Trophoblast cell (in vitro differentiated cells and primary cell): Measurements from ENCODE around the gene AFTPH.

ENCODE experiments used
- DNase-seq, 2 donors: peaks; one replicate each; pipeline ENCODE4 v3.0.0-alpha.2; 2016
- H2AFZ ChIP-seq: 2 replicates; pipeline ENCODE4 v1.6.1; 2013; ENCODE audit warnings: low read length, moderate library complexity, mild to moderate bottlenecking; ENCODE audit not compliant: insufficient read depth, poor library complexity
- H2AK5ac ChIP-seq: 2 replicates; pipeline ENCODE4 v1.6.1; 2013; ENCODE audit warnings: mild to moderate bottlenecking, low read length
- H2BK120ac ChIP-seq: 2 replicates; pipeline ENCODE4 v1.6.1; 2013; ENCODE audit warnings: low read length, mild to moderate bottlenecking, moderate library complexity; ENCODE audit not compliant: insufficient read depth, poor library complexity
- H2BK12ac ChIP-seq: 2 replicates; pipeline ENCODE4 v1.6.1; 2013; ENCODE audit warnings: mild to moderate bottlenecking, low read length, moderate library complexity
- H2BK5ac ChIP-seq: 2 replicates; pipeline ENCODE4 v1.6.1; 2013; ENCODE audit warnings: low read length, low read depth, moderate library complexity, mild to moderate bottlenecking; ENCODE audit not compliant: poor library complexity
- H3K14ac ChIP-seq: 2 replicates; pipeline ENCODE4 v1.6.1; 2013; ENCODE audit warnings: mild to moderate bottlenecking, low read length
- H3K18ac ChIP-seq: 2 replicates; pipeline ENCODE4 v1.6.1; 2013; ENCODE audit warnings: mild to moderate bottlenecking, low read length
- H3K23ac ChIP-seq: 2 replicates; pipeline ENCODE4 v1.6.1; 2013; ENCODE audit warnings: low read length
- H3K27ac ChIP-seq: 2 replicates; pipeline ENCODE4 v1.5.1; 2013; ENCODE audit warnings: low read depth, mild to moderate bottlenecking, inconsistent platforms, low read length, moderate library complexity
- H3K27me3 ChIP-seq: 2 replicates; pipeline ENCODE4 v1.6.1; 2013; ENCODE audit warnings: inconsistent platforms, mild to moderate bottlenecking, low read length, moderate library complexity; ENCODE audit not compliant: insufficient read depth
- H3K36me3 ChIP-seq, 2 experiments: 1 replicate in 1 of 2; 2 replicates in 1 of 2; pipeline ENCODE4 v1.6.1; 2013; ENCODE audit warnings: low read length in 2 of 2, mild to moderate bottlenecking in 2 of 2, moderate library complexity in 1 of 2; ENCODE audit not compliant: insufficient read depth in 2 of 2, control insufficient read depth in 1 of 2
- H3K4ac ChIP-seq: 2 replicates; pipeline ENCODE4 v1.6.1; 2013; ENCODE audit warnings: low read depth, mild to moderate bottlenecking, low read length, moderate library complexity
- H3K4me1 ChIP-seq, 2 experiments: 1 replicate in 1 of 2; 2 replicates in 1 of 2; pipeline ENCODE4 v1.6.1; 2013; ENCODE audit warnings: low read length in 2 of 2, mild to moderate bottlenecking in 2 of 2, moderate library complexity in 1 of 2; ENCODE audit not compliant: insufficient read depth in 2 of 2, control insufficient read depth in 1 of 2
- H3K4me2 ChIP-seq: 2 replicates; pipeline ENCODE4 v1.6.1; 2013; ENCODE audit warnings: inconsistent platforms, mild to moderate bottlenecking, low read length, moderate library complexity
- H3K4me3 ChIP-seq: 2 replicates; pipeline ENCODE4 v1.5.1; 2013; ENCODE audit warnings: mild to moderate bottlenecking, low read depth, low read length, inconsistent platforms
- H3K79me1 ChIP-seq: one replicate; pipeline ENCODE4 v1.6.1; 2013; ENCODE audit warnings: low read length
- H3K79me2 ChIP-seq: 2 replicates; pipeline ENCODE4 v1.6.1; 2013; ENCODE audit warnings: low read length, mild to moderate bottlenecking; ENCODE audit not compliant: control insufficient read depth, insufficient read depth, poor library complexity
- H3K9ac ChIP-seq: 2 replicates; pipeline ENCODE4 v1.6.1; 2013; ENCODE audit warnings: mild to moderate bottlenecking, low read length
- H3K9me3 ChIP-seq: 2 replicates; pipeline ENCODE4 v1.6.1; 2013; ENCODE audit warnings: low read depth, mild to moderate bottlenecking, control low read depth, inconsistent platforms, low read length; ENCODE audit not compliant: insufficient read depth
- H4K12ac ChIP-seq: 2 replicates; pipeline ENCODE4 v1.6.1; 2013; ENCODE audit warnings: low read depth, mild to moderate bottlenecking, low read length, moderate library complexity
- H4K8ac ChIP-seq: 2 replicates; pipeline ENCODE4 v1.6.1; 2013; ENCODE audit warnings: low read depth, mild to moderate bottlenecking, low read length, moderate library complexity
- H4K91ac ChIP-seq: one replicate; pipeline ENCODE4 v1.6.1; 2013; ENCODE audit warnings: low read depth, mild to moderate bottlenecking, low read length, moderate library complexity
- WGBS: extraction: QIAGEN DNeasy Blood & Tissue Kit; methylation state at CpG from one replicate; pipeline ENCODE4 v1.1.7; 2013; ENCODE audit warnings: missing lambda C conversion rate; ENCODE audit not compliant: insufficient read length, insufficient coverage; ENCODE audit errors: extremely low coverage; 5-methylcytosine and 5-hydroxymethylcytosine counted together

Gene AFTPH

GRCh38 chr2:64563436-64563938 is 39.4 kb downstream of the AFTPH start:
- Histone ChIP-seq H3K4me3 (no peak overlapping the region), H3K27ac (no peak overlapping the region), H3K23ac (no peak overlapping the region), H3K9me3 (no peaks in the 10 kb centered on the region), H2BK12ac (no peak overlapping the region), H3K9ac (no peak overlapping the region), H3K14ac (no peak overlapping the region), H3K4ac (no peak overlapping the region), H2AFZ (no peak overlapping the region), H4K8ac (no peak overlapping the region), H3K27me3 (no peaks in the 10 kb centered on the region), H4K12ac (no peak overlapping the region), H2BK120ac (no peak overlapping the region), H3K4me2 (no peak overlapping the region), H3K4me1 (no peaks in the 10 kb centered on the region), H3K18ac (no peak overlapping the region), H3K79me2 (no peaks in the 10 kb centered on the region), H2BK5ac (no peak overlapping the region), H3K79me1 (no peaks in the 10 kb centered on the region), H2AK5ac (no peak overlapping the region), H3K36me3 (no peaks in the 10 kb centered on the region), H4K91ac (no peak overlapping the region)
- WGBS, result no CpG with 5 or more reads among the region's 6 CpGs
- no peak for DNase-seq

GRCh38 chr2:64565949-64566710 is 42.0 kb downstream of the AFTPH start:
- Histone ChIP-seq H3K9ac (no peak overlapping the region), H3K79me1 (no peaks in the 10 kb centered on the region), H4K91ac (no peak overlapping the region), H2BK120ac (no peak overlapping the region), H3K4me3 (no peak overlapping the region), H3K9me3 (no peaks in the 10 kb centered on the region), H2BK5ac (no peak overlapping the region), H2AK5ac (no peak overlapping the region), H3K4ac (no peak overlapping the region), H4K8ac (no peak overlapping the region), H3K27ac (no peak overlapping the region), H4K12ac (no peak overlapping the region), H3K36me3 (no peaks in the 10 kb centered on the region), H2BK12ac (no peak overlapping the region), H3K18ac (no peak overlapping the region), H3K27me3 (no peaks in the 10 kb centered on the region), H3K4me1 (no peaks in the 10 kb centered on the region), H3K79me2 (no peaks in the 10 kb centered on the region), H2AFZ (no peak overlapping the region), H3K4me2 (no peak overlapping the region), H3K23ac (no peak overlapping the region), H3K14ac (no peak overlapping the region)
- no peak for DNase-seq
- WGBS, result no CpG with 5 or more reads among the region's 1 CpG

DNA sequence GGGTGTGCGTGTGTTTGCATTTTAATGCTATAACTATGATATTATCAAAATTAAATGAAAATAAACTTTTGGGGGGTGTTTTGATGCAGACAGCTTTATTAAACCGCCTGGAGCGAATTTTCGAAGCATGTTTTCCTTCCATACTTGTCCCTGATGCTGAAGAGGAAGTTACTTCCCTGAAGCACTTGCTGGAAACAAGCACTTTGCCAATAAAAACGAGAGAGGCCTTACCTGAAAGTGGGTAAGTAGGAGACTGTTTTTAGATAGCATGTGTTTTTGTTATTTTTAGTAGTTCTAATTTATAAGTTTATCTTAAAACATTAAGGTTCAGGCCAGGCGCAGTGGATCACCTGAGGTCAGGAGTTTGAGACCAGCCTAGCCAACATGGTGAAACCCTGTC is 43.3 kb downstream of the AFTPH start:
- Histone ChIP-seq H3K4me2 (no peak overlapping the region), H2AK5ac (no peak overlapping the region), H2BK5ac (no peak overlapping the region), H3K4me1 (no peaks in the 10 kb centered on the region), H3K36me3 (no peaks in the 10 kb centered on the region), H2AFZ (no peak overlapping the region), H3K18ac (no peak overlapping the region), H3K4ac (no peak overlapping the region), H3K4me3 (no peak overlapping the region), H3K14ac (no peak overlapping the region), H3K9ac (no peak overlapping the region), H3K23ac (no peak overlapping the region), H3K79me2 (no peaks in the 10 kb centered on the region), H4K91ac (no peak overlapping the region), H4K12ac (no peak overlapping the region), H3K79me1 (no peaks in the 10 kb centered on the region), H2BK12ac (no peak overlapping the region), H3K9me3 (no peaks in the 10 kb centered on the region), H3K27me3 (no peaks in the 10 kb centered on the region), H2BK120ac (no peak overlapping the region), H4K8ac (no peak overlapping the region), H3K27ac (no peak overlapping the region)
- no peak for DNase-seq
- WGBS, result no CpG with 5 or more reads among the region's 6 CpGs

DNA sequence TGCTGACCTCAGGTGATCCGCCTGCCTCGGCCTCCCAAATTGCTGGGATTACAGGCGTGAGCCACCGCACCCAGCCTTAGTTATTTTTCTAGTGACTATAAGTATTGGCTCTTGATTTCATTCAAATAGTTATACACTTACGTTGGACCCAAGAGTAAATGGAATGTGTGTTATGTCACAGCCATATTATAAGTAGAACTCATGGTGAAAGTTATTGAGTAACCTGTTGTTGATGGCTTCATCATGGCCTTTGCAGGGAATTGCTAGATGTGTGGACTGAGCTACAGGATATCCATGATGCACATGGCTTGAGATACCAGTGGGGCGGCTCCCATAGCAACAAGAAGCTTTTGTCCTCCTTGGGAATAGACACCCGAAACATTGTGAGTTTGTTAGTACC is 44.7 kb downstream of the AFTPH start:
- H2AK5ac ChIP-seq, result no peak overlapping the region
- H3K4me2 ChIP-seq, result no peak overlapping the region
- H2BK12ac ChIP-seq, result no peak overlapping the region
- no peaks in the 10 kb centered on the region for H3K27me3 ChIP-seq
- H2BK120ac ChIP-seq, result no peak overlapping the region
- no peak overlapping the region for H3K23ac ChIP-seq
- H4K8ac ChIP-seq, result no peak overlapping the region
- H4K12ac ChIP-seq, result no peak overlapping the region
- H3K4me1 ChIP-seq, result no peaks in the 10 kb centered on the region
- no peak overlapping the region for H3K9ac ChIP-seq
- no CpG with 5 or more reads among the region's 7 CpGs for WGBS
- H3K4me3 ChIP-seq, result no peak overlapping the region
- H4K91ac ChIP-seq, result no peak overlapping the region
- H3K79me1 ChIP-seq, result no peaks in the 10 kb centered on the region
- no peak overlapping the region for H3K14ac ChIP-seq
- no peak overlapping the region for H3K18ac ChIP-seq
- peak; percentile 29 to 58 for DNase-seq
- no peaks in the 10 kb centered on the region for H3K79me2 ChIP-seq
- no peaks in the 10 kb centered on the region for H3K36me3 ChIP-seq
- H3K9me3 ChIP-seq, result no peaks in the 10 kb centered on the region
- no peak overlapping the region for H3K27ac ChIP-seq
- no peak overlapping the region for H2AFZ ChIP-seq
- no peak overlapping the region for H2BK5ac ChIP-seq
- H3K4ac ChIP-seq, result no peak overlapping the region
